ENCODE measurements around the gene SLC26A3. TPM values are rescaled to one million over a fixed set of nuclear protein-coding genes. Genes with fewer than 3 reads are reported as not detected.

The SLC26A3 gene
- total RNA-seq, 1 experiment from 2014 or later, result not detected

GRCh38 chr7:107827501-107827900 is 24.5 kb upstream of the SLC26A3 start:
- no peaks in the 10 kb centered on the region for H3K79me1 ChIP-seq (ENCODE audit: insufficient read depth, low read depth, low read length, poor library complexity, severe bottlenecking)

More at GRCh38 chr7:107827501-107827900, 24.5 kb upstream of the SLC26A3 start:
- H2BK120ac ChIP-seq (ENCODE audit: low read depth, low read length, poor library complexity, severe bottlenecking), result no peak overlapping the region
- H3K79me2 ChIP-seq (ENCODE audit: insufficient read depth, low read length), result no peaks in the 10 kb centered on the region
- H3K4ac ChIP-seq (ENCODE audit: low read depth, low read length), result no peak overlapping the region
- no peaks in the 10 kb centered on the region for H3K36me3 Mint-ChIP-seq (ENCODE audit: insufficient read depth in 1 of 3, low read depth in 3 of 3)
- H3K9ac ChIP-seq (ENCODE audit: extremely low read depth, insufficient read length, low read length), result no peak overlapping the region
- no peak overlapping the region for H4K8ac ChIP-seq (replicated peaks; ENCODE audit: insufficient read length, low read depth, low read length)
- no peak overlapping the region for H2BK20ac ChIP-seq (ENCODE audit: low read depth, low read length, poor library complexity, severe bottlenecking)
- H3K27me3 Mint-ChIP-seq (ENCODE audit: low read depth), result no peaks in the 10 kb centered on the region; the same call in none of the 2 replicates
- H3K18ac ChIP-seq (ENCODE audit: insufficient read length, low read depth, low read length), result no peak overlapping the region
- no peaks in the 10 kb centered on the region for H3K4me1 Mint-ChIP-seq
- H3K27ac ChIP-seq (ENCODE audit: insufficient read length, low read depth, low read length), result no peak overlapping the region
- H3K27me3 ChIP-seq (ENCODE audit: insufficient read depth, low read length), result no peaks in the 10 kb centered on the region
- H2BK5ac ChIP-seq (ENCODE audit: insufficient read length, low read length), result no peak overlapping the region
- H3K56ac ChIP-seq (ENCODE audit: insufficient read length, low read depth, low read length), result no peak overlapping the region
- H3K23me2 ChIP-seq (ENCODE audit: insufficient read length, low read depth, low read length, poor library complexity, severe bottlenecking), result no peaks in the 10 kb centered on the region
- no peak overlapping the region for H4K91ac ChIP-seq (ENCODE audit: insufficient read length, low read depth, low read length)
- H3T11ph ChIP-seq (ENCODE audit: low read length), result no peak overlapping the region
- no peaks in the 10 kb centered on the region for H4K20me1 ChIP-seq (ENCODE audit: control insufficient read depth, insufficient read depth, insufficient read length)
- no peak overlapping the region for H2AFZ ChIP-seq (ENCODE audit: low read length)
- no peak overlapping the region for H3K27ac Mint-ChIP-seq
- no peak for DNase-seq
- H3K9me3 Mint-ChIP-seq, result peaks cover 2 to 7% of the 10 kb centered on the region in 2 experiments; a peak in 3 of 5 replicates
- no peak overlapping the region for H4K5ac ChIP-seq (ENCODE audit: insufficient read length, low read depth, low read length)
- WGBS (ENCODE audit: extremely low coverage, insufficient read length, low lambda C conversion rate), result no CpG with 5 or more reads among the region's 2 CpGs
- H3K23ac ChIP-seq (ENCODE audit: insufficient read length, low read depth, low read length), result no peak overlapping the region
- no peak overlapping the region for H3K4me3 Mint-ChIP-seq
- no peaks in the 10 kb centered on the region for H3K9me3 ChIP-seq (ENCODE audit: control insufficient read depth, low read depth, low read length)
- H3K4me2 ChIP-seq (ENCODE audit: insufficient read depth, insufficient read length, low read length), result no peak overlapping the region
- no peak for TF ChIP-seq CTCF (conservative IDR thresholded peaks at IDR 0.05)
- H2BK15ac ChIP-seq (ENCODE audit: low read depth, low read length), result no peak overlapping the region
- H3K4me1 ChIP-seq (ENCODE audit: insufficient read depth, low read length), result no peaks in the 10 kb centered on the region
- no peak overlapping the region for H3K14ac ChIP-seq (ENCODE audit: insufficient read depth, low read length)
- no peak overlapping the region for H2BK12ac ChIP-seq (ENCODE audit: insufficient read length, low read depth, low read length)
- H2AK5ac ChIP-seq (ENCODE audit: insufficient read length, low read length), result no peak overlapping the region

Measured in H9 (cell line).